Mucosa of descending colon (tissue), 3 donors: ENCODE data around the gene THEM4. TPM values are rescaled to one million over a fixed set of nuclear protein-coding genes. Genes with fewer than 3 reads are reported as not detected.
A peak's percentile ranks its signal among the peaks of the same experiment; 100 is the strongest.

Source experiments
- ATAC-seq: fragments of 200-7000 bp; cut with Tn5 transposase; one replicate; pipeline ENCODE4 v1.9.1; 2020; ENCODE audit warnings: mild to moderate bottlenecking, moderate library complexity
- DNase-seq, 3 donors: peaks; one replicate each; pipeline ENCODE4 v3.0.0-alpha.2; 2020
- H3K36me3 ChIP-seq: fragments of 200-600 bp; one replicate; pipeline ENCODE4 v1.8.0; 2021; ENCODE audit warnings: low read depth, mild to moderate bottlenecking
- H3K4me1 ChIP-seq: fragments of 200-600 bp; one replicate; pipeline ENCODE4 v1.8.0; 2021; ENCODE audit warnings: low read depth, mild to moderate bottlenecking
- H3K4me3 ChIP-seq: fragments of 200-600 bp; one replicate; pipeline ENCODE4 v1.8.0; 2021; ENCODE audit warnings: mild to moderate bottlenecking
- H3K9me3 ChIP-seq: fragments of 200-600 bp; one replicate; pipeline ENCODE4 v1.8.0; 2021; ENCODE audit warnings: mild to moderate bottlenecking
- CTCF ChIP-seq: fragments of 200-600 bp; IDR thresholded peaks from one replicate; pipeline ENCODE4 v1.8.0; 2022; ENCODE audit warnings: antibody characterized with exemption, mild to moderate bottlenecking
- intact Hi-C, 2 donors: fragments of 100-400 bp; cut with DNase I in 1 of 2; cut with micrococcal nuclease in 1 of 2; formaldehyde crosslinking; loops; one replicate each; pipeline versions ENCODE4 v1.11.0 to v1.11.1; 2022; cut with DNase I, micrococcal nuclease
- total RNA-seq, 3 donors: library from RNA; stranded (reverse); fragmentation: NEBNext Ultra II Directional in 2 of 3; extraction: Animal tissue kit (Norgen Biotek cat#: 25700) in 2 of 3; gene quantifications; one replicate each; pipeline versions ENCODE4 v1.2.1 to v1.2.4, GENCODE V29; 2021 to 2023
- donor health status: DM: no; HTN: no; CAD: no; lungs with moderate emphysema.
- donor health status: DM: no; HTN: no; CAD: no.
- donor health status: DM: no; HTN: yes; CAD: no.

The THEM4 gene
- total RNA-seq, 3 donors from 2014 or later = 9.1 to 12.7 (median 11.3) TPM

- no peaks in the 10 kb centered on the region for H3K9me3 ChIP-seq
- no peak for TF ChIP-seq CTCF
- intact Hi-C loops = no loop called here
- DNase-seq = no peak
- ATAC-seq = no peak
- no peaks in the 10 kb centered on the region for H3K4me1 ChIP-seq
- no peaks in the 10 kb centered on the region for H3K36me3 ChIP-seq
- no peak overlapping the region for H3K4me3 ChIP-seq
Measured at GRCh38 chr1:151924691-151925587, 15.6 kb upstream of the THEM4 start.

GRCh38 chr1:151923422-151923821 is 14.1 kb upstream of the THEM4 start:
- H3K9me3 ChIP-seq = no peaks in the 10 kb centered on the region
- no peak overlapping the region for H3K4me3 ChIP-seq
- H3K4me1 ChIP-seq = no peaks in the 10 kb centered on the region
- no peak for TF ChIP-seq CTCF
- intact Hi-C loops = no loop called here
- no peaks in the 10 kb centered on the region for H3K36me3 ChIP-seq
- DNase-seq (no peak), ATAC-seq (no peak)

- TF ChIP-seq CTCF = no peak
- ATAC-seq (peak; percentile 34), DNase-seq (no peak)
- intact Hi-C loops = no loop called here
- H3K36me3 ChIP-seq = no peaks in the 10 kb centered on the region
- H3K9me3 ChIP-seq = no peaks in the 10 kb centered on the region
- no peaks in the 10 kb centered on the region for H3K4me1 ChIP-seq
- H3K4me3 ChIP-seq = no peak overlapping the region
Measured at GRCh38 chr1:151920149-151920548, 10.8 kb upstream of the THEM4 start.

GRCh38 chr1:151918819-151919610 is 9.7 kb upstream of the THEM4 start:
- no peaks in the 10 kb centered on the region for H3K36me3 ChIP-seq
- DNase-seq (no peak), ATAC-seq (no peak)
- no peak overlapping the region for H3K4me3 ChIP-seq
- H3K4me1 ChIP-seq = no peaks in the 10 kb centered on the region
- no peaks in the 10 kb centered on the region for H3K9me3 ChIP-seq
- no peak for TF ChIP-seq CTCF
- intact Hi-C loops = no loop called here

GRCh38 chr1:151918156-151918555 is 8.8 kb upstream of the THEM4 start:
- no peaks in the 10 kb centered on the region for H3K9me3 ChIP-seq
- TF ChIP-seq CTCF = no peak
- intact Hi-C loops = no loop called here
- ATAC-seq (no peak), DNase-seq (no peak)
- no peak overlapping the region for H3K4me3 ChIP-seq
- H3K36me3 ChIP-seq = no peaks in the 10 kb centered on the region
- H3K4me1 ChIP-seq = no peaks in the 10 kb centered on the region
